ENCODE measurements around the gene ARHGEF17.
"Not testable (repeated sequence)": the region's sequence is repeated elsewhere in the genome, so short reads cannot be mapped to it uniquely, and the experiment has no call there.

Gene ARHGEF17

GRCh38 chr11:73269459-73270015 is 38.5 kb upstream of the ARHGEF17 start:
- ChIA-PET POLR2A (no interaction called here), CTCF (interaction anchor here (1.8 kb wide), 1 partner anchor 20 kb away, joined by 5 read pairs; no protein-coding TSS in a partner anchor)
- no peak for DNase-seq (ENCODE audit: extremely low spot score)

GRCh38 chr11:73270016-73270854 is 37.8 kb upstream of the ARHGEF17 start:
- TF ChIP-seq FOXA1 (IDR thresholded peaks at IDR 0.05), result no peak
- no peak for TF ChIP-seq NFRKB (IDR thresholded peaks at IDR 0.05)
- TF ChIP-seq PKNOX1 (IDR thresholded peaks at IDR 0.05), result no peak
- TF ChIP-seq ELF4 (IDR thresholded peaks at IDR 0.05), result no peak
- TF ChIP-seq SUZ12 (IDR thresholded peaks at IDR 0.05), result no peak
- no peak for TF ChIP-seq SP1 (IDR thresholded peaks at IDR 0.05)
- no peak for TF ChIP-seq L3MBTL2 (conservative IDR thresholded peaks at IDR 0.05)
- no peak for TF ChIP-seq CTBP1 (IDR thresholded peaks at IDR 0.05; ENCODE audit: borderline replicate concordance)
- no peak for TF ChIP-seq LEF1 (IDR thresholded peaks at IDR 0.05; ENCODE audit: borderline replicate concordance)
- no peak for TF ChIP-seq ZNF384 (IDR thresholded peaks at IDR 0.05)
- no peak for TF ChIP-seq FOXK2 (IDR thresholded peaks at IDR 0.05)
- TF ChIP-seq ARNT (IDR thresholded peaks at IDR 0.05), result no peak
- TF ChIP-seq FOXM1 (IDR thresholded peaks at IDR 0.05; ENCODE audit: borderline replicate concordance), result no peak
- TF ChIP-seq HDGF (IDR thresholded peaks at IDR 0.05; ENCODE audit: borderline replicate concordance), result no peak
- DNase-seq (ENCODE audit: extremely low spot score), result no peak
- POLR2A ChIA-PET, result no interaction called here
- CTCF ChIA-PET, result no interaction called here

More at GRCh38 chr11:73269459-73270015, 38.5 kb upstream of the ARHGEF17 start:
- TF ChIP-seq FOXM1 (IDR thresholded peaks at IDR 0.05; ENCODE audit: borderline replicate concordance), result no peak
- TF ChIP-seq BHLHE40 (IDR thresholded peaks at IDR 0.05; ENCODE audit: borderline replicate concordance), result no peak
- no peak for TF ChIP-seq NFRKB (IDR thresholded peaks at IDR 0.05)
- no peak for TF ChIP-seq LEF1 (IDR thresholded peaks at IDR 0.05; ENCODE audit: borderline replicate concordance)
- TF ChIP-seq FOXA1 (IDR thresholded peaks at IDR 0.05), result no peak
- no peak for TF ChIP-seq L3MBTL2 (conservative IDR thresholded peaks at IDR 0.05)
- no peak for TF ChIP-seq PKNOX1 (IDR thresholded peaks at IDR 0.05)

GRCh38 chr11:73270855-73271477 is 37.1 kb upstream of the ARHGEF17 start:
- ChIA-PET CTCF (no interaction called here), POLR2A (no interaction called here)
- no peak for DNase-seq (ENCODE audit: extremely low spot score)
- TF ChIP-seq FOXK2 (IDR thresholded peaks at IDR 0.05) (no peak), FOXM1 (IDR thresholded peaks at IDR 0.05; ENCODE audit: borderline replicate concordance) (no peak), NFRKB (IDR thresholded peaks at IDR 0.05) (no peak)

- CTCF ChIA-PET, result interaction anchor here (1.1 kb wide), 1 partner anchor 10 kb away, joined by 3 read pairs; no protein-coding TSS in a partner anchor
- DNase-seq (ENCODE audit: extremely low spot score); POLR2A ChIA-PET: not testable (repeated sequence)
Observed at GRCh38 chr11:73271478-73271865, 36.6 kb upstream of the ARHGEF17 start.

GRCh38 chr11:73271936-73272679 is 36.0 kb upstream of the ARHGEF17 start, which contains the start of gene P2RY6:
Gene P2RY6 (plus strand): TSS chr11:73272338. CDS start chr11:73296519, 24,181 bp downstream.
- CTCF ChIA-PET, result interaction anchor here (0.6 to 1.1 kb wide), 2 partner anchors 10 to 393 kb away, joined by 3 read pairs; no protein-coding TSS in a partner anchor
- POLR2A ChIA-PET, result no interaction called here
- no peak for TF ChIP-seq PKNOX1 (IDR thresholded peaks at IDR 0.05)
- no peak for TF ChIP-seq ZNF384 (IDR thresholded peaks at IDR 0.05)
- no peak for TF ChIP-seq FOXK2 (IDR thresholded peaks at IDR 0.05)
- no peak for TF ChIP-seq FOXM1 (IDR thresholded peaks at IDR 0.05; ENCODE audit: borderline replicate concordance)
- TF ChIP-seq BHLHE40 (IDR thresholded peaks at IDR 0.05; ENCODE audit: borderline replicate concordance), result no peak
- TF ChIP-seq TARDBP (IDR thresholded peaks at IDR 0.05), result no peak
- no peak for TF ChIP-seq HDGF (IDR thresholded peaks at IDR 0.05; ENCODE audit: borderline replicate concordance)
- no peak for TF ChIP-seq ARNT (IDR thresholded peaks at IDR 0.05)
- TF ChIP-seq SUZ12 (IDR thresholded peaks at IDR 0.05), result no peak
- no peak for TF ChIP-seq NFRKB (IDR thresholded peaks at IDR 0.05)
- no peak for DNase-seq (ENCODE audit: extremely low spot score)

- CTCF ChIA-PET, result interaction anchor here (0.6 to 1.7 kb wide), 3 partner anchors 11 to 394 kb away, joined by 3 to 4 read pairs (median 3); no protein-coding TSS in a partner anchor
- POLR2A ChIA-PET, result no interaction called here
- no peak for TF ChIP-seq PKNOX1 (IDR thresholded peaks at IDR 0.05)
- TF ChIP-seq ELF4 (IDR thresholded peaks at IDR 0.05), result no peak
- no peak for TF ChIP-seq HDGF (IDR thresholded peaks at IDR 0.05; ENCODE audit: borderline replicate concordance)
- TF ChIP-seq SP1 (IDR thresholded peaks at IDR 0.05), result no peak
- TF ChIP-seq FOXK2 (IDR thresholded peaks at IDR 0.05), result no peak
- TF ChIP-seq CTBP1 (IDR thresholded peaks at IDR 0.05; ENCODE audit: borderline replicate concordance), result no peak
- TF ChIP-seq FOXA1 (IDR thresholded peaks at IDR 0.05), result no peak
- TF ChIP-seq ARNT (IDR thresholded peaks at IDR 0.05), result no peak
- TF ChIP-seq LEF1 (IDR thresholded peaks at IDR 0.05; ENCODE audit: borderline replicate concordance), result no peak
- no peak for TF ChIP-seq BHLHE40 (IDR thresholded peaks at IDR 0.05; ENCODE audit: borderline replicate concordance)
- TF ChIP-seq L3MBTL2 (conservative IDR thresholded peaks at IDR 0.05), result no peak
- no peak for TF ChIP-seq SUZ12 (IDR thresholded peaks at IDR 0.05)
- no peak for TF ChIP-seq ZNF384 (IDR thresholded peaks at IDR 0.05)
- no peak for DNase-seq (ENCODE audit: extremely low spot score)
Observed at GRCh38 chr11:73272680-73273038, 35.4 kb upstream of the ARHGEF17 start.
